EH (cell line): Measurements from ENCODE around the gene RNF44.

ENCODE experiments used
- DNase-seq: peaks from one replicate; pipeline ENCODE4 v3.0.0-alpha.2; 2015; ENCODE audit warnings: low read depth

RNF44 gene

DNA sequence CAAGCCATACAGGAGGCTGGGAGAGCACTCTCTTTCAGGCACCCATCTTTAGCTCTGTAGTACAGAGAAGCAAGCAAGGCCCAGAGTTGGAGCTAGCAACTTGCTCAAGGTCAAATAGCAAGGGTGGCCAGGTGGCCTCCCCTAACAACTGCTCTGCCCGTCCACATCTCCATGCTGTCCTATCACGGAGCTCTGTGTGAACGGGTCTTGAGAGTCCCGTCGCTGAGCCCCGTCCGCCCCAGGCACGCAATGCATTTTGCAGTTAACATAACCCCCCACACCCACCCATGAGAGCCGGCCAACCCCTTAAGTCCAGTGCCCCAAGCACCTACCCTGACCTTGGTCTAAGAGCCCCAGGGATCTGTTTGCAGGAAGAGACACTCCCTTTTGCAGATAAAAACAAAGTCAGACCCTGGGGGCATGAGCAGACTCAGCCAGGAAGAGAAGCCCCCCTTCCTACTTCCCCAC lies 1.5 kb downstream of the RNF44 start:
- DNase-seq: peak; percentile 21

DNA sequence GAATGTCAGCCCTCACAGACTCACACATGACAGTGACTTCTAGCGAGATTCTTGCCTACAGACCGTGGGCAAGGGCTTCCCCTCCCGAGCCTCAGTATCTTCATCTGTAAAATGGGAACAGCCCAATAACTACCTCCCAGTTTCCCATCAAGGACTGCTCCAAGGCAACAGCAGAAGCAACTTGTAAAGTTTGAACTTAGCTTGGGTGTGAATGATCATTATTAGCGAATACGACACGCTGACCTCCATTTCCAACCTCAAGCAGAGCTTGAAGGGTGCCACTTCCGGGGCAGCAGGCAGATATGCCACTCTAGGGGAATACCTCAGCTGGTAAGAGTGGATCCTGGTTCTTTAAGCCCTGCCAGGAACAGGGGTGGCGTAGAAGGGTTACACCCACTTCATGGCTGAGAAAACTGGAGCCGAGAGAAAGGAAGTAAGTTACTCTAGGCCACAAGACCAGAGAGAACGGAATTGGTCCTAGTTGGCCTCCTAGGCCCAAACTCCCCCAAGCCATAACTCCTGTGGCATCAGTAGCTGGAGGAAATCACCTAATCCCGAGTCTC lies 2.0 kb downstream of the RNF44 start:
- DNase-seq: peak; percentile 35

DNA sequence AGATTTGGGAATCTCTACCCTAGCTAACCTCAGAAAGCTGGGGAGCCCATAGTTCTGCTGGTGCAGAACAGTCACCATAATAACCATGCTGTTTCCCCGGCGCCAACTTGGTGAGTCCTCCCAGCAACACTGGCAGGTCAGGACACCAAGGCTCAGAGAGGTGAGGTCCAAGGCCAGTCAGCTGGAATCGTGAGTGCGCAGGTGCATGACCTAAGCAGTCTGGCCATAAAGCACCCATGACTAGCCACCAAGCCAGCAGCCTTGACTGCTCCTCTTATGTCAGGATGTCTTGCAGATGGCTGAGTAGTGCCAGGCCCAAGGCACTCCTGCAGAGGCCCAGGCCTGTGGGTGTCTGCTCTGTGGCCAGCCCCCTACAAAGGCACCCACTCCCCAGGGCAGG lies 2.6 kb downstream of the RNF44 start:
- no peak for DNase-seq

DNA sequence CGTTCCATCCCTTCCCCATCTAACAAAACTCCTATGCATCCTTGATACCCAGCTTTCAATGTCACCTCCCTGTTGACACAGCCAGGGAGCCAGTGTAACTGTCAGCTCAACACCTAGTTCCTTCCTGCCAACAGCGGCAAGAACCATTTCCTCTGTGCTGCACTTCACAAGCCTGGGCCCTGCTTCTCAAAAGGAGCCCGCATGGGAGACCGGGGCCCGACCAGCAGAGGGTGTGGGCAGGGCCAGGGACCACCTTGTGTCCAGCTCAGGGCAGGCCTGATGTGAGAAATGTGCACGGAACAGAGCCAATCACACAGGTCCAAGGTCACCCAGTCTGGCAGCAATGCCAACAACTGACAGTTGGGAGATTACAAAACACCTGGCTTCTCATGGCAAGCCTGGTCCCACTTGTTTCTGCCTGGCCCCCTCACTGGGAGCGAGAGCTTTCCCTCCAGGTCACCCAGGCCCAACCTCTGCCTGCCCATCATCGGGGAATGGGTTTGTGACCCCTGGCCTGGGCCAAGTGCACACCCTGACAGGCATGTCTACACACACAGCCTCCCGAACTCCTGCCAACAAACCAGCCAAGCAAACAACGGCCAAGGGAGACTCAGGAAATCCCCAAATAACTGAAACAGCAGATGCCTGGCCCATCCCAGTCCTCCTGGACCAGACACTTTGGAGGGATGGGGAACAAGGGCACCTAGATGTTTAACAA lies 3.1 kb downstream of the RNF44 start:
- DNase-seq: peak; percentile 16

DNA sequence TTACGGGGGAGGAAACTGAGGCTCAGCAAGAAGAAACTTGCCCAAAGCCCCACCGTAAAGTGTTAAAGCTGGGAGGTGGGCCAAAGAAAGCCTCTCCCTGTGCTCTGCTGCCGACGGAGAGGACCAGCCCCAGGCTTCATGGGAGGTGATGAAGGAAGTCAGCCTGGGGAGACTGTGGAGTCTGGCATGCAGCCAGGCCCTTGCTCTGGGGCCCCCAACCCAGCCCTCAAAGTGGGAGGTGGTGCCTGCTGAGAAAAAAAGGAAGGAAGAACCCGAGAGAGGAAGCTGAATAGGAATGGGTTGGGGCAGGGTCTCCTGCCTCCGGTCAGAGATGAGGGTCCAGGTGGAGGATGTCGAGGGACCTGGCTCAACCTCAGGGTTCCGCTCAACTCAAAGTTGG lies 3.8 kb downstream of the RNF44 start:
- no peak for DNase-seq

DNA sequence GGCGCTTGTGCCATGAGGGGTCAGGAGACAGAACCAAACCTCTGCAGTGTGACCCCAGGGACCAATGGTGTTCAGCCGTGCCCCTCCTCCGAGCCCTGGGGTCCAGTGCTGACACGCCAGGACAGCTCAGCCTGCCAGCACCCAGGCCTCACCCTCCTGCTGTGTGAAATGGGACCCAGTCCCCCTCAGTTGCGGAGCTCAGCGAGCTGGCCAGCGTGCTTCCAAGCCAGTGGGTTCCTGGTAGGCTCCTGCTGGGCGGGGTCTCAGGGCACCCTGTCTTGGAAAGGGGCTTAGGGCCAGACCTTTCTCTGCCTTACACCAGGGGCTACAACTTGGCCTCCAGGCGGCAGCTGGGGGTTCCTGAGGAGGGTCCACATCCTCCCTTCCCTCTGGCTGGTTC lies 4.4 kb downstream of the RNF44 start:
- DNase-seq: no peak

DNA sequence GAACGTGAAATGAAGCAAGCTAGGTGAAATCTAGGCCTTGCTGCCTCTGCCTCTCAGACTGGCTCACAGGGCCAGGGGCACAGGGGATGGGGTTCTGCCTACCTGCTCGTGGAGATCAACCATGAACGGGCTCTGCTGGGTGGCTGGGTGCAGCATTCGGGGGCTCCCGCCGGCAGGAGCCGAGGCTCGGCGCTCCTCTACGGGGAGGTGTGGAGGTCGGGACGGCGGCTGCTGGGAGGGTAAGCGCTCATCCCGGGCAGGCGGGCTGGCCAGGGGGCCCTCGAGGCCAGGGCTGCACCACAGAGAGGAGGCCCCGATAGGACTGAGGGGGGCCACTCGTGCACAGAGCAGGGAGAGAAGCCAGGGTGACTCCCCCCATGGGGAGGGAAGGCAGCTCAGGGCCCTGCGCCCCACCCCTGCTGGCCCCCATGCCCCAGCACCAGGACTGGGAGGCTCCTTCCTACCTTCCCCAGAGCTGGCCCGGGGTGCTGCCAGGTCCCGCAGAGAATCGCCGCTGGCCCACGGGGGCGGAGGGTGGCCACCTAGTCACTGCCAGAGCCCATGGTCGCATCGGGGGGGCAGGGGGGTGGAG lies 5.2 kb downstream of the RNF44 start:
- no peak for DNase-seq

DNA sequence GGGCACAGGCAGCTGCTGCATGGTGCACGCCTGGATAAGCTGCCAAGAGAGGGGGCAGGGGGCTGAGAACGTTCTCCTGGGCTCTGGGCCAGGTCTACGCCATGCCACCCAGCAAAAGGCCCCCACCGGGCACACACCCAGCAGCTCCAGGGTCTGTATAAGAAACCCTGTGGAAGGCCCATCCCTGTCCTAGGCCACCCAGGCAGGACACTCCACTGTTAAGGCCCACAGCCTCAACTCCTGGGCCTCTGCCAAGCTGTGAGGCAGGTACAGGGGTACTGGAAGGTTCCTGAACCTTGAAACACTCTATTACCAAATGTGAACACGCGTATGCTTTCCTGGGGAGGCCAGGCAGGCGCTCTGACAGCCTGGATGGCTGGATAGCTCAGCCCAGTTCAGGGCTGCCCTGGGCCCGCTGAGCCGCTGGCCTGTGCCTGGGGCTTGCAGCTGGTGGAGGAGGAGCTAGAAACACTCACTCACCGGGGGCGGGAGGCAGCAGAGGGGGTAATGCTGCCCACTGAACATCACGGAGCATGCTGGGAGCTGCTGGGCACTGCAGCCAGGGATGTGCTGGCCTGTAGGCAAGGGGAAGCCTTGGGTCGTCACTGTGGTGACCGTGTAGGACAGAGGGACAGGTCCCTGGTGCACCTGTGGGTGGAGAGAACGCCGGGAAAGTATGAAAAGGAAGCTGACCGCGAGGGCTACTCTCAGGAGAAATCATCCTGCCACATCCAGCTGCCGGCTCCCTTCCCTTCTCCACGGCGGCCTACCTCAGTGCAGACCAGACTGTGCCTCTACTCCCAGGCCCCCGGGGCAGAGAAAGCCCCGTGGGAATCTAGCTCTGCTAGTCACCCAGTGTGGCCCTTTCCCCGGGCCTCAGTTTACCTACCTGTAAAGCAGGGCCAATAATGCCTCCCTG lies 6.0 kb downstream of the RNF44 start:
- DNase-seq: peak; percentile 33

DNA sequence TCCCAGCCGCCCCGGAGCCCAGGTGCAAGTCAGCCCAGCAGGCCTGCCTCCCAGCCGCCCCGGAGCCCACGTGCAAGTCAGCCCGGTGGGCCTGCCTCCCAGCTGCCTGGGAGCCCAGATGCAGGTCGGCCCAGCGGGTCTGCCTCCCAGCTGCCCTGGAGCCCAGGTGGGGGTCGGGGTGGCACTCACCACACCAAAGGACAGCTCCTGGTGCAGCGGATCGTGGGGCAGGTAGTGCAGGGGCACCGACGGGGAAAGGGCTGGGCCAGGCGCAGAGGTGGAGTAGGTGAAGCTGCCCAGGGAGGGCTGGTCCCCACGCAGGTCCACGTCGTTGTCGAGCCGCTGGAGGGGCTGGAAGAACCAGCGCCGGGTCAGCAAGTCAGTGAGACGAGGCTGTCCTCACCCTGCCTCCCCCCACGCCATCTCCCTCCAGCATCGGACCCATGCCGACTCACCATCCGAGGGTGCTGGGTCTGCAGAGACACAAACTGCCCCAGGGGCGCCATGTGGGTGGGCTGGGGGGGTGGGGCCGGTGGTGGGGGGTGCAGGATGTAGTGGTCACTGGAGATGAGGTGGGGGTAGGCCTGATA lies 6.7 kb downstream of the RNF44 start:
- DNase-seq: no peak

DNA sequence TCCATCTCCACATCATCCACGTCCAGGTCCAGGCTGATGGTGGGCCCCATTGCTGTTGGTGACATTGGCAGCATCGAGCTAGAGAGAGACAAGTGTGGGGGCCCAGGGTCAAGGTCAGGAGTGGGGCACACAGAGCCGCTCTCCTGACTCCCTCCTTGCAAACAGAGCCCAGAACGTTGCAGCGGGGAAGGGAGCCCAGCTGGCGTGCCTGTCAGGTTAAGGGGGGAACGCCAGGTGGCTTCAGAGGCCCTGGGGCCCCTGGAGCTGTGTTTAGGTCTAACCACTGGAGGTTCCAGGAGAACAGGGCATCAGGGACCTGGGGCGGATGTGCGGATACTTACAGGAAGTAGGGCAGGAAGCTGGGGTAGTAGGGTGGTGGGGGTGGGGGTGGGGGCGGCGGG lies 7.5 kb downstream of the RNF44 start:
- no peak for DNase-seq

DNA sequence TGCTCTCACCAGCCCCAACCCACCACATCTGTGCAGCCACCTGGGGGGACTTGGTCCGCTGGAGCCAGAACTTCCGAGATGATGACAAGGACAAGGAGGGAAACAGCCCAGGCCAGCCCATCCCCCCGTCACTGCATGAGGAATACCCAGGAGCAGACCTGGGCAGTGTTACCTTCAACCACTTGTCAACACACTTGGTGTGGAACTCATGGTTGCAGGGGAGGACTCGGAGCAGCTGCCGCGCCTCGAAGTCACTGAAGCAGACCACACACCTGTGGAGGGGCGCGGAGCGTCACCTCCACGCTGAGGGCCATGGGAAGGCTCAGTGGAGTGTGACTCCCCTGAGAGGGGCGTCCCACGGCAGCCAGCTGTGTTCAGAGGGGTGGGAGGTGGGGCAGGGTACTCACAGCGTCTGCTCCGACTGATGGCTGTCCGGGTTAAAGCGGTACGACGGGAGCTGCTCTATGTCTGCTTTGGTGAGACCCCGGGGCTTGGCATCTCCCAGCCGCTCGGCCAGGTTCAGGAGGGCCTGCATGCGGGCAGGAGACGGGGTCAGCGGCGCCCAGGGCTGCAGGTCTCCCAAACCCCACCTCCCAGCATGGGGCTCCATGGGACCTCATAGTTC lies 8.0 kb downstream of the RNF44 start:
- no peak for DNase-seq

DNA sequence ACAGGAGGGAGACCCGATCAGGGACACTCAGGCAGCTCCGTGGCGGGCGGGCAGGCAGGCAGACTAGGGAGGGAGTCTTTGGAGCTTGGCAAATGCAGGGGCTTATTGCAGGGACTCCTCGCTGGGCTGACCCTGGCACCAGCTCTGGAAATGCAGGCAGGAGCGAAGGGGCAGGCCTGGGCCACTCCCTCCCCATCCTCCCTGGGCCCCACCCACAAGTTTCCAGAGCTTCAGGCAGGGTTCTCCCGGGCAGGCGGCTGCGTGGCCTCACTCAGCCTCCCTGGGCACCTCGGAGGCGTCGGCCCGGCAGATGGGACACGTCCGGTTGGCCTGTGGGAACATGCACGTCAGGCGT lies 8.5 kb downstream of the RNF44 start:
- DNase-seq: no peak

DNA sequence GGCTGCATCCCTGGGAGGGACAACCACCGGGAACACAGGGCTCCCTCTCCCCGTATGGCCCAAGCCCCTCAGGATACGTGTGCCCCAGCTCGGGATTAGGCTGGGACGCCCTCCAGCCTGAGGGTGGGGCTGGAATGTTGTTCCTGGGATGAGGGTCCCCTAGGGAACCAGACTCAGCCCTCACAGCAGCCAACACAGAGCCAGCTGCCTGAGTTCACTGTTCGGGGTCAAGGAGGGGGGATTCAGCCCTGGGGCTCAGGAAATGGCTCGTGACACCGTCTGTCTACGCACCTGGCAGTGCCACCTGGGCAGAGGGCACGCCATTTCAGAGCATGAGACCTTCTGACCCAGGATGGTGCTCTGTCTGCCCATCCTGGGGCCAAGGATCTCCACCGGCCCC lies 8.9 kb downstream of the RNF44 start:
- DNase-seq: no peak

DNA sequence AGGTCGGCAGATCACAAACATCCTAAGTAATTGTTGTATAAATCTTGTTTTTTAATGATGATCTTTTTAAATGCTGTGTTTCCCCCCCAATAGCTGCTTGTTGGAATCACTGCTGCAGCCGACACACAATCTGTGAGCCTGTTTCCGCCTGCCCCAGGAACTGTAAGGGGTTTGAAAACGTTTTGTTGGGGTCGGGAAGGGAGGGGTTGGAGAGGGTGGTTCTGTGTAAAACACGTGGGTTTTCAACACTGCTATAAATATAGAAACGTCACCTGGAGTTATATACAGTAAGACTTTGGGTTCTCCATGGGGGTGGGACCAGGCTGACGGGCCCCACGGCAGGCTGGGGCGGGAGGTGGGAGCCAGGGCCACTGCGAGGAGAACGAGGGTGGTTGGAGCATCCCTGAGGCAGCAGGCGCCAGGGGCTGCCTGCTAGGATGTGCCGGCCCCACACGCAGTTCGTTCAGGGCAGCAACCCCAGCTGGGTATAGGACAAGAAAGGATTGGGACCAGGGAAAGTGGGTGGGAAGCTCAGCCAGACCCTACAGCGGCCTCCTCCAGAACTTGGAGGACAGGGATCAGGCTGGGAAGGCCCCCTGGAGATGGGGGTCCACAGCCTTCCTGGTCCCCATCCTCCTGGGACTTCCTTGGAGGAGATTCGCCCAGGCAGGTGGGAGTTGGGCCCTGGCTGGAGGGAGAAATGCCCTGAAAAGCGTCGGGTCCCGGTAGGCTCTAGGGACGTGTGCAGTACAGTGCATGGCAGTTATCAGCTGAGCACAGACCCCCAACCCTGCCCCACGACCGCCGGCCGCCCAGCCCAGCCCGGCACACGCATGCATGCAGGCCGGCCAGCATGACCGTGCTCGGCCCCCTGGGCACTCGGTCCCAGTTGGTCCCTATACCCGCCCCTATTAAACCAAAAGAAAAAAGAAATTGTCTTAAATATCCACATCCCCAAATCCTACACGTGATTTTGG lies 9.7 kb downstream of the RNF44 start:
- DNase-seq: no peak

DNA sequence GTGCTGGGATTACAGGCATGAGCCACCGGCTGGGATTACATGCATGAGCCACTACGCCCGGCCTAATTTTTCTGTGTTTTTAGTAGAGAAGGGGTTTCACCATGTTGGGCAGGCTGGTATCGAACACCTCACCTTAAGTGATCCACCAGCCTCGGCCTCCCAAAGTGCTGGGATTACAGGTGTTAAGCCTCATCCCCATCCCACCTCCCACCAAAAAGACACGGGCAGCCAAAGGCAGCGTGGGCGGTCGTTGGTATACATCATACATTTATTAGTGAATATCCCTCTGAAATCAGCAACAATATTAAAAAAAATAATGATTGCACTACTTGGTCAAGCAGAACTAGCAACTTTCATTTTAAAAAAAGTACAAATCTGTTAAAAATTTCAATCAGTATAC lies 10.7 kb downstream of the RNF44 start:
- no peak for DNase-seq

DNA sequence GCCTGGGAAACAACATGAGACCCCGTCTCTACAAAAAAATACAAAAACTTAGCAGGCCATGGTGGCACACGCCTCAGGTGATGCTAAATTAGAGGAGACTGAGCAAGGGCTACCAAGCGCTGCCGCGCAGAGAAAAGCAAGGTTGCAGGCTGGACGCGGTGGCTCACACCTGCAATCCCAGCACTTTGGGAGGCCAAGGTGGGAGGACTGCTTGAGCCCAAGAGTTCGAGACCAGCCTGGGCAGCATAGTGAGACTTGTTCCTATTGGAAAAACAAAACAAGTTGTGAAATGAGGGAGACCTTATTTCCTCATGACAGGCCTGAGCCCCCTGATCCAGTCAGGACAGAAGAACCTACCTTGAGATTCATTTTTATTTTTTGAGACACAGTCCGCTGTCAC lies 11.5 kb downstream of the RNF44 start:
- no peak for DNase-seq

DNA sequence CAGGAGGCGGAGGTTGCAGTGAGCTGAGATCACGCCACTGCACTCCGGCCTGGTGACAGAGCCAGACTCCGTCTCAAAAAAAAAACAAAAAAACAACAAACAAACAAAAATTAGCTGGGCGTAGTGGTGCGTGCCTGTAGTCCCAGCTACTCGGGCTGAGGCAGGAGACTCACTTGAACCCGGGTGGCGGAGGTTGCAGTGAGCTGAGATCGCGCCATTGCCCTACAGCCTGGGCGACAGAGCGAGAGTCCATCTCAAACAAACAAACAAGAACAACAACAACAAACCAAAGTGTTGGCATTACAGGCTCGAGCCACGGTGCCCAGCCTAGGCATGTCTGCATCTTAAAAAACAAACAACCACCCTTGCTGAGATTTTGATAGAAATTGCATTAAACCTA lies 12.2 kb downstream of the RNF44 start:
- no peak for DNase-seq

DNA sequence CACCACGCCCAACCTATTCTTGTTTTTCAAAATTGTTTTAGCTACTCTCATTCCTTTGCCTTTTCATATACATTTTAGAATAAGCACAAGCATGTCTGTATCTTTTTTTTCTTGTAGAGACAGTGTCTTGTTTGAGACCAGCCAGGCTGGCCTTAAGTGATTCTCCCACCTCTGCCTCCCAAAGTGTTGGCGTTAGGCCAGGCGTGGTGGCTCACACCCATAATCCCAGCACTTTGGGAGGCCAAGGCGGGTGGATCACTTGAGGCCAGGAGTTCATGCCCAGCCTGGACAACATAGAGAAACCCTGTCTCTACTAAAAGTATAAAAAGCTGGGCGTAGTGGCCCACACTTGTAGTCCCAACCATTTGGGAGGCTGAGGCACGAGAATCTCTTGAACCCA lies 13.1 kb downstream of the RNF44 start:
- DNase-seq: no peak

DNA sequence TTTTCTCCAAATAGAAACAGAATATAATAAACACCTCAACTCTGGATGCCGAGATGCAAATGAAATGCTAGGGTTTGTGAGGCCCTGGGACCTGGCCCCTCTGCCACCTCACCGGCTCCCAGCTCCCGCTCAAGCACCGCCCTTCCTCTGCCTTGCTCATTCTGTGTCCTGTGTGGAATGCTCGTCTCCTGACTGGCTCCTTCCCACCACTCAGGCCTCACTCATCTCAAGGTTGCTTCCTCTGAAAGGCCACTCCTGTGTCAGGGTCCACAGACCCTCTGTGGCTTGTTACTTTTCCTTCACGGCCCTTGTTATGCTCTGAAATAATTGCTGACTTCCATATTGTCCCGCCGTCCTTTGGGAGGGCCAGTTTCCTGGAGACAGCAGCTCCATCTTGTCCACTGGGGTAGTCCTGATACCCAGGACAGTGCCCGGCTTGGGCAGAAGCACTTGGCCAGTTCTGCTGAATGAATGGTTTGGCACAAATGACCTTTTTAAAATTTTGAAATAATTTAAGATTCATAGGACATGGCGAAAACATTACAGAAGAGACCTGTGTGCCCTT lies 15.4 kb downstream of the RNF44 start:
- no peak for DNase-seq

DNA sequence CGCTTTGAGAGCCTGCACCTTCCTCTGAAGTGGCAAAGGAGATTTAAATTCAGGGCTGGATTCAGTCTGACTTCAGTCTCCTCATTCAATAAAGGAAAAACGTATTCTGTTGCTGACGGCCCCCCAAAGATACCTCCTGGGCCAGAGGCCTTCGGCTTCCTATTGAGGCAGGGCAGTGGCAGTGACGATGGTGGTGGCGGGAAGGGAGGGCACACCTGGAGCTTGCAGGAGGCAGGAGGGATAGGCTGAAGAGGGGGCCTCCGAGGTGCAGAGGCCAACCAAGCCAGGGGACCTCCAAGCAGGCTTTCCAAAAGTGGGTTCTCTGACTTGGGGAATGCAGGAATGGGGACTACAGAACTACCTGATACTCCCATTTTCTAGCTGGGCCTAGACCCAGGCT lies 15.9 kb downstream of the RNF44 start:
- DNase-seq: no peak
